ENCODE results near the gene SLAMF8.

- no peak for TF ChIP-seq CTCF (IDR thresholded peaks at IDR 0.05)
- TF ChIP-seq POLR2A (IDR thresholded peaks at IDR 0.05): no peak
Measured at GRCh38 chr1:159843459-159843858, 16.8 kb downstream of the SLAMF8 start.
